NCI-H82 treated with DMSO at 0.1 percent for 48 hours (cell line): ENCODE results near the gene DHRSX.
"Not testable (repeated sequence)": the region's sequence is repeated elsewhere in the genome, so short reads cannot be mapped to it uniquely, and the experiment has no call there.

ENCODE experiments used
- DNase-seq: peaks from one replicate; lab custom pipeline; 2025; ENCODE audit not compliant: unreplicated experiment; lab: John Stamatoyannopoulos, UW

The DHRSX gene

DNA sequence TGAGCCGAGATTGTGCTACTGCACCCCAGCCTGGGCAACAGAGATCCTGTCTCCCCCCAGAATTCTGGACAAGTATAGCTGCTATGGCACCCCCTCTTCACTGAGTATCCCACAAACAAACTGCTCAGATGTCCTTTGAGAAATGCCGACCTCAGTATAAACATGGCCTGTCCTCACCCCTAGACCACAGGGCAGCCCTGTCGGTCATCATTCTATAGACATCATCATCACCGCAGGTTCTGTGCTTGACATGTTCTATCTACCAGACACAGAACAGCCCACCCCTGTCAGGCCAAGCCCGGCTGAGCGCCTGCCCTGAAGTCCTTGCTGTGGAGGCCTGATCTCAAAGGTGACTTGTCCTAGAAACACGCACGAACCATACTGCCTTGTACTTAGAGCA, 232.9 kb downstream of the DHRSX start:
- DNase-seq: no peak

DNA sequence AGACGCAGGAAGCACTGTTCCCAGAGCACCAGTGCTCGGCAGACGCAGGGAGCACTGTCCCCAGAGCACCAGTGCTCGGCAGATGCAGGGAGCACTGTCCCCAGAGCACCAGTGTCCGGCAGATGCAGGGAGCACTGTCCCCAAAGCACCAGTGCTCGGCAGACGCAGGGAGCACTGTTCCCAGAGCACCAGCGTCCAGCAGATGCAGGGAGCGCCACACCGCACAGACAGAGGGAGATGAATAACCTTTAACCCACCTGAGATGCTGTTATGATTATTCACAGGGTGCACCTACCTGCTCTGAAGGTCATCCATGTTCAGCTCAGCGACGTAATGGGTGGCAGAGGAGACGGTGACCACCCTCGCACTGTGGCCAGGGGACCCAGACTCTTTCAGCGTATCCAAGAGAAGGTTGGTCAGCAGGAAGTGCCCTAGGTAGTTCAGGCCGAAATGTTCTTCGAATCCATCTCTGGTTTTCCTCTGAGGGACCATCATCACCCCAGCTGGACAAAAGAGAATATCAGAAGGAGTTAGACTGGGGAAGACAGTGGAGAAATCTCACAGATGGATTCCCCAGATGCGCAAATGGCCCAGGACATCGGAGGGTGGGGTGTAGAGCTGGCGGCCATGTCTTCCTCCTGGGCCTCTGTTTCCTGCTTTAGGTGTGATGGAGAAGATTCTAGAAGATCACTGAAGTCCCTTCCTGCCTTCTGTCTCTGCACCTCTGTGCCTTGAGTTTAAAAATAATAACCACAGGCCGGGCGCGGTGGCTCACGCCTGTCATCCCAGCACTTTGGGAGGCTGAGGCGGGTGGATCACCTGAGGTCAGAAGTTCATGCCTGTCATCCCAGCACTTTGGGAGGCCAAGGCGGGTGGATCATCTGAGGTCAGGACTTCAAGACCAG, 234.1 kb downstream of the DHRSX start:
- no peak for DNase-seq

DNA sequence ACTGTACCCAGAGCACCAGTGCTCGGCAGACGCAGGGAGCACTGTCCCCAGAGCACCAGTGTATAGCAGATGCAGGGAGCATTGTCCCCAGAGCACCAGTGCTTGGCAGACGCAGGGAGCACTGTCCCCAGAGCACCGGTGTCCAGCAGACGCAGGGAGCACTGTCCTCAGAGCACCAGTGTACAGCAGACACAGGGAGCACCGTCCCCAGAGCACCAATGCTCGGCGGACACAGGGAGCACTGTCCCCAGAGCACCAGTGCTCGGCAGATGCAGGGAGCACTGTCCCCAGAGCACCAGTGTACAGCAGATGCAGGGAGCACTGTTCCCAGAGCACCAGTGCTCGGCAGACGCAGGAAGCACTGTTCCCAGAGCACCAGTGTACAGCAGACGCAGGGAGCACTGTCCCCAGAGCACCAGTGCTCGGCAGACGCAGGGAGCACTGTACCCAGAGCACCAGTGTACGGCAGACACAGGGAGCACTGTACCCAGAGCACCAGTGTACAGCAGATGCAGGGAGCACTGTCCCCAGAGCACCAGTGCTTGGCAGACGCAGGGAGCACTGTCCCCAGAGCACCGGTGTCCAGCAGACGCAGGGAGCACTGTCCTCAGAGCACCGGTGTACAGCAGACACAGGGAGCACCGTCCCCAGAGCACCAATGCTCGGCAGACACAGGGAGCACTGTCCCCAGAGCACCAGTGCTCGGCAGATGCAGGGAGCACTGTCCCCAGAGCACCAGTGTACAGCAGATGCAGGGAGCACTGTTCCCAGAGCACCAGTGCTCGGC, 234.9 kb downstream of the DHRSX start:
- not testable (repeated sequence) for DNase-seq

DNA sequence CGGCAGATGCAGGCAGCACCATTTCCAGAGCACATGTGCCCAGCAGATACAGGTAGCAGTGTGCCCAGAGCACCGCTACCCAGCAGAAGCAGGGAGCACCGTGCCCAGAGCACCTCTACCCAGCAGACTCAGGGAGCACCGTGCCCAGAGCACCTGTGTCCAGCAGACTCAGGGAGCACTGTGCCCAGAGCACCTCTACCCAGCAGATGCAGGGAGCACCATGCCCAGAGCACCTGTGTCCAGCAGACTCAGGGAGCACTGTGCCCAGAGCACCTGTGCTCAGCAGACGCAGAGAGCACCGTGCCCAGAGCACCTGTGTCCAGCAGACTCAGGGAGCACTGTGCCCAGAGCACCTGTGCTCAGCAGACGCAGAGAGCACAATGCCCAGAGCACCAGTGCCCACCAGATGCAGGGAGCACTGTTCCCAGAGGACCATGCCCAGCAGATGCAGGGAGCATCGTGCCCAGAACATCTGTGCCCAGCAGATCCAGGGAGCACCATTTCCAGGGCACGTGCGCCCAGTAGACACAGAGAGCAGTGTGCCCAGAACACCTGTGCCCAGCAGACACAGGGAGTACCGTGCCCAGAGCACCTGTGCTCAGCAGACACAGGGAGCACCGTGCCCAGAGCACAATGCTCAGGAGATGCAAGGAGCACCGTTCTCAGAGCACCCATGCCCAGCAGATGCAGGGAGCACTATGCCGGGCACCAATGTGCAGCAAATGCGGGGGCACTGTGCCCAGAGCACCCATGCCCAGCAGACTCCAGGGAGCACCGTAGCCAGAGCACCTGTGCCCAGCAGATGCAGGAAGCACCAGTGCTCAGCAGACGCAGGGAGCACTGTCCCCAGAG, 236.4 kb downstream of the DHRSX start:
- DNase-seq: no peak

DNA sequence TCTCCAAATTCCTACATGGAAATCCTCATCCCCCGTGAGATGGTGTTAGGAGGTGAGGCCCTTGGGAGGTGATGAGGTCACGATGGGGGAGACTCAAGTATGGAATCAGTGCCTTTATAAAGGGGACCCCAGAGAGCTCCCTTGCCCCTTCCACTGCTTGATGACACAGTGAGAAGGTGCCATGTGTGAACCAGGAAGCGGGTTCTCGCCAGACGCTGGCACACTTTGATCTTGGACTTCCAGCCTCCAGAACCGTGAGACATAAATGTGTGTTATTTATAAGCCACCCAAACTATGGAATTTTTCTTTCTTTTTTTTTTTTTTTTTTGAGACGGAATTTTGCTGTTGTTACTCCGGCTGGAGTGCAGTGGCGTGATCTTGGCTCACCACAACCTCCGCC, 237.6 kb downstream of the DHRSX start:
- DNase-seq: no peak

DNA sequence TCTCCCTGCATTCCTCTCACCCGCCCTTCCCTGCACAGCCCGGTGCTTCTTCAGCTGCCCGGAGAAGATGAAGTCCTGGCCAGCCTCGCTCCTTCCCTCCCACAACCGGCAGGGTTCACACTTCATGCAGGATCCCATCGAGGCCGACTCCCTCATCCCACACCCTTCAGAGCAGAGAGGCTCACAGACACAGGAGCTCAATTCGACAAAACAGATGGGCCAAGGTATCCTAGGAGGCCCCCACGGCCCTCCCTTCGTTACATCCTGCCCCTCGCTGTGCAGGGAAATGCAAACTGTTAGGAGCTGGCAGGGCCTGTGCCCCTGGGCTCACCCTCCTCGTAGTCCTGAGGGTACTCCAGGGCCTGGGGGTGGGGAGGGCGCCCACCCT, 238.1 kb downstream of the DHRSX start:
- DNase-seq: no peak

DNA sequence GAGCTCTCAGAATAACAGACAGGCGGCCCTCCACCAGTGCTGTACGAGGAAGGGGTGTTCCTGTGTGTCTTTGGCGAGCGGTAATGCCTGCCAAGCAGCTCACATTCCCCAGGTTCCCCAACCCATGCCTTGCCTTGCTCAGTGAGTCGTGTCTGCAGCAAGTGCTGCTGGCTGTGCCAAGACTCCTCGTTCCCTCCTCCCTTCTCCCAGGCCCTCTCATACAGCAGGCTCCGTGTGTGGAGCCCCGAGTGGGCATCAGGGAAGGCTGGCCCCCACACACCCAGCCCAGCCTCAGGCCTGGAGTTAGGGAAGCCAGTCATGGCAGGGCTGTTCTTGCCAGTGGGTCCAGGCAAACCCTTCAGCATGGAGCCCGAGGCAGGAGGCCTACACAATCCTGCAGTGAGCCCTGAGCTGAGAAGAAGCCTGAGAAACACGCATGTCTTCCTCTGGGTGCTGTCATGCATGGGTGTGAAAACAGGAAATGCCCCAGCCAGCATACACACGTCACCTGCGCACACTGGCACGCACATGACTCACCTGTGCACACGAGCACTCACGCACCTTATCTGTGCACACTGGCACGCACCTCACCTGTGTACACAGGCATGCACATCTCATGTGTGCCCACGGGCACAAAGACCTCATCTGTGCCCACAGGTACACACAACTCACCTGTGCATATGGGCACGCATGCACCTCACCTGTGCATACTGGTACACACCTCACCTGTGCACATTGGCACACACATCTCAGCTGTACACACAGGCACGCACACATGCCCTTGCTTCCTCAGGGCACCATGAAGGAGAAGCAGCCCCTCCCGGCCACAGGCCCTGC, 238.7 kb downstream of the DHRSX start:
- DNase-seq: no peak

DNA sequence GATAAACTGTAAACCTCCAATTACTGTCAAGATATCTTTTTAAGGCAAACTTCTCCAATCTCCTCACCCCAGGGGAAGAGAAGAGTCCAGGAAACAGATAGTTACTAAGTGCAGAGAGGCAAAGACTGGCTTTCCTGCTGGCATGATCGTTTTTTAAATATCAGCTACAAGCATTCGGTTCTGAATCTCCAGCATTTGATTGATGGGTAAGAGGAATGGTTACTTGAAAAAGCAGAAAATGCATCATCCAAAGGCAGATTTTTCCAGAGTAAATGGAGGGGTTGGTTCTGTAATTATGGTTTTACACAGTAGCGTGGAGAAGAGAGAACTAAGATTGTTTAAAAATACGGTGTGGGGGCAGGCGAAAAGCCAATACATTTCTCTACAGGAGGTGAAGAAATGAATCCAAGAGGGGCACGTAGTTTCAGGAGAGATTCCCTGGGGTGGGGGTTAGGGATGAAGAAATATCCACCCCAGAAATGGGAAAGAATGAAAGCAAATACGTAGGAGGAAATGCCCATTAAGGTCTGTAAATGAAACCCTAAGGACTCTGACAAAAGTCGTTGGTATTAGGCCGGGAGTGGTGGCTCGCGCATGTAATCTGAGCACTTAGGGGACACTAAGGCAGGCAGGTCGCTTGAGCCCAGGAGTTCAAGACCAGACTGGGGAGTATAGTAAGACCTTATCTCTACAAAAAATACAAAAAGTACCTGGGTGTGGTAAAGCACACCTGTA, 248.3 kb downstream of the DHRSX start:
- DNase-seq: no peak

DNA sequence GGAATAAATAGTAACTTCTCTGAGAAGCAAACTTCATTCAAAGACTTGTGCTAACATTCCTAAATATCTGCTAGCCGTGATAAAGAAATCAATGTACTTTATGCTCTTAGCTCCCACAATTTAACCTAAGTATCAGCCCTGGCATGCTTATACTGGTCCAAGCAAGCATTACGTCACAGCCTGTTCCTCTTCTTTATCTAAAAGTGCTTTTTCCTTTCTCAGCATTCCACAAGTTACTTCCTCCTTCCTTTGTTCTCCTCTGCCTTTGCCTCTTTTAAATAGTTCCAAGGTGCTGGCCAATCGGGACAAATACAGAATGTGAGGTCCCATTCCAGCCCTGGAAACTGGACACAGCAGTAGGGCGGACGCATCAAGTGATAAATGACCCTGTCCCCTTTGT, 249.6 kb downstream of the DHRSX start:
- DNase-seq: no peak

DNA sequence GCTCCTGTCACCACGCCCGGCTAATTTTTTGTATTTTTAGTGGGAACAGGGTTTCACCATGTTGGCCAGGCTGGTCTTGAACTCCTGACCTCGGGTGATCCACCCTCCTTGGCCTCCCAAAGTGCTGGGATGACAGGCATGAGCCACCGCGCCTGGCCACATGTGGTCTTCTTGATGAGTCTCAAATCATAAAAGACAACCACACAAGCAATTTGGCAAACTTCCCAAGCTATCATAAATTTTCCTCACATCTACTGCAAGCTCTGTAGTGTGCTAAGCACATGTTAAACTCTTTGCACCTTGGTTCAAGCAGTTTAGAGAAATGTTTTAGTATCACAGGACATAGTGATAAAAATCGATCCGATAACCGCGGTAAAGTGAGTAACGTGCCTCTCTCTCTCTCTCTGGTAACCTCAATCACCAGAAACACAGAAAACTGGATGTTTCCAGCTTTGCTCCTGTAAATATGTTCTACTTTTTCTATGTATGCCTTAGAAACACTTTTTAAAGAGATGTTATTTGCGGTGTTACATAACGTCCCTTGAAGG, 256.8 kb downstream of the DHRSX start:
- DNase-seq: no peak

DNA sequence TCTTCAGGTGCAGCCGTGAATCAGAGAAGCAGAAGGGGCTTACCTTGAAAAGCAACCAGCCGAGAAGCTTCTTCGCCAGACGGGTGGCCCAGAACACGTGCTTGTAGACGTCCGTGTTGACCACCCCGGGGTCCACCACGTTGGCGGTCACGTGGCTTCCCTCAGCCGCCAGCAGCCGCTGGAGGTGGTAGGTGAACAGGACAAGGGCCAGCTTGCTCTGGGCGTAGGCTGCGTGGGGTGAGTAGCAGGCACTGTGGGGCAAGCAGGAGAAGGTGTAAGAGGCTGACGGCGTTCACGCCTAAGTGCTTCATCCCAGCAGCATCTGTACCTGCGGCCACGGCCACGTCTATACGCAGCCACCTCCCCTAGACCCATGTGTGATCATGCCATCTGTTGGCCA, 257.8 kb downstream of the DHRSX start:
- DNase-seq: no peak

DNA sequence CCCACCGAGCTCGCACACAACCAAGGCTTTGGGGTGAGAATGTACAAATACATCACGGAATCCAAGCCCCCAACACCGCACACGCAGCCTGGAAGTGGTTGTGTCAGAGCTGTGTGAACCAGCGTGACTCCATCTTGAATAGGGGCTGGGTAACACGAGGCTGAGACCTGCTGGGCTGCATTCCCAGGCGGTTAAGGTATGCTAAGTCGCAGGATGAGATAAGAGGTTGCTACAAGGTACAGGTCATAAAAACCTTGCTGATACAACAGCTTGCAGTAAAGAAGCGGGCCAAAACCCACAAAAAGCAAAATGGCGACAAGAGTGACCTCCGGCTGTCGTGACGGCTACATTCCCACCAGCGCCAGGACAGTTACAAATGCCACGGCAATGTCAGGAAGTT, 258.4 kb downstream of the DHRSX start:
- DNase-seq: no peak

DNA sequence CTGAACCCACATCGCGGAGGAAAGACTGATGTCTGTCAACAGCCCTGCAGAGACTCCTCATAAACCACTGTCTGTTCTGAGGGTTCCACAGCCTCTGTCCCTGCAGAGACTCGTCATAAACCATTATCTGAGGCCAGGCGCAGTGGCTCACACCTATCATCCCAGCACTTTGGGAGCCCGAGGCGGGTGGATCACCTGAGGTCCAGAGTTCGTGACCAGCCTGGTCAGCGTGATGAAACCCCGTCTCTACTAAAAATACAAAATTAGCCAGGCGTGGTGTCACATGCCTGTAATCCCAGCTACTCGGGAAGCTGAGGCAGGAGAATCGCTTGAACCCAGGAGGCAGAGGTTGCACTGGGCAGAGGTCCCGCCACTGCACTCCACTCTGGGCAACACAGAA, 259.3 kb downstream of the DHRSX start:
- DNase-seq: not testable (repeated sequence)

DNA sequence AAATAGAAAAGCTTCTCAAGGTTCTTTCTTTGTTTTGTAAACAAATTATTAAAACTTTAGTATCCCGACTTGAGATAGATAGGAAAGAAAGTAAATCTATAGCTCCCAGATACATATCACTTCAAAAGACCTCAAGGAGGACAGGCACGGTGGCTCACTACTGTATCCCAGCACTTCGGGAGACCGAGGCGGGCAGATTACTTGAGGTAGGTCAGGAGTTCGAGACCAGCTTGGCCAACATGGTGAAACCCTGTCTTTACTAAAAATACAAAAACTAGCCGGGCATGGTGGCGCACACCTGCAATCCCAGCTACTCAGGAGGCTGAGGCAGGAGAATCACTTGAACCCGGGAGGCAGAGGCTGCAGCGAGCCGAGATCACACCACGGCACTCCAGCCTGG, 260.0 kb downstream of the DHRSX start:
- not testable (repeated sequence) for DNase-seq

DNA sequence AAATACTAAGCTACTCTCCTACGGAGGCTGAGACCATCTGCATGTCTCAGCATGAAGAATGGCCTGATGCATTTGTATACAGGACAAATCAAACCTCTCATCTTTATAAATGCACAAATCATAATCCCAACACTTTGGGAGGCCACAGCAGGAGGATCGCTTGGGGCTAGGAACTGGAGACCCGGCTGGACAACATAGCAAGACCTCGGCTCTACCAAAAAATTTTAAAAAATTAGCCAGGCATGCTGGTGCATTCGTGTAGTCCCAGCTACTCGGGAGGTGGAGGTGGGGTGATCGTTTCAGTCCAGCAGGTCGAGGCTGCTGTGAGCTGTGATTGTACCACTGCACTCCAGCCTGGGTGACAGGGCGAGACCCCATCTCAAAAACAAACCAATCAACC, 262.8 kb downstream of the DHRSX start:
- DNase-seq: no peak

DNA sequence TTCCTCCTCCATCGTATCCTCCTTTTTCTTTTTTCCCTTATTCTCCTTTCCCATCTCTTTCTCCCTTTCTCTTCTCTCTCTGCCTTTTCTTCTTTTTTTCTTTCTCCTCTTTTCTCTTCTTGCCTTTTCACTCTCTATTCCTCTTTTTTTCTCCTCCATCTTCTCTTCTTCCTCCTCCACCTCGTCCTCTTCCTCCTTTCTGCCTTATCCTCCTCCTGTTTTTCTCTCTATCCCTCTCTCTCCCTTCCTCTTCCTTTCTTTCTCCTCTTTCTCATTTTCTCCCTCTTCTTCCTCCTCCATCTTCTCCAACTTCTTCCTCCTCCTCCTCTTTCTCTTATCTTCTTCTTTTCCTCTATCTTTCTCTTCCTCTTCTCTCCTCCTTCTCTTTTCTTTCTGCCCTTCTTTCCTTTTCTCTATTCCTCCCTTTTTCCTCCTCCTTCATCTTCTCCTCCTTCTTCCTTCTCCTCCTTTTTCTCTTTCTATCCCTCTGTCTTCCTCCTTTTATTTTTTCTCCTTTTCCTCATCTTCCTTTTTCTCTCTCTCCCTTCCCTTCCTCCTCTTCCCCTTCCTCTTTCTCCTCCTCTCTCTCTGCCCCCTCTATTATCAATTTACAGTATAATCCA, 269.1 kb downstream of the DHRSX start:
- no peak for DNase-seq

DNA sequence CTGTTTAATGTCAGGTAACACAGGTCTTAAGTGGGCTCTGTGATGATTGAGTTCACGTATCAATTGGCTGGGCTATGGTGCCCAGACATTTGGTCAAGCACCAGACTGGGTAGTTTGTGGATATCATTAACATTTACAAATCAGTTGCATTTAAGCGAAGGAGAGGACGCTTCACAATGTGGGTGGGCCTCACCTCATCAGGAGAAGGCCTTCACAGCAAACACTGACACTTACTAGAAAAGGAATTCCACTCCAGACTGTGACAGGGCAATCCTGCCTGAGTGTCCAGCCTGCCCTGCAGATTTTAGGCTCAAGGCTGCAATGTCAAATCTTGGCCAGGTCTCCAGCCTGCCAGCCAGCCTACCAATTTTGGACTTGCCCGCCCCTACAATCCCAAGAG, 270.3 kb downstream of the DHRSX start:
- no peak for DNase-seq

DNA sequence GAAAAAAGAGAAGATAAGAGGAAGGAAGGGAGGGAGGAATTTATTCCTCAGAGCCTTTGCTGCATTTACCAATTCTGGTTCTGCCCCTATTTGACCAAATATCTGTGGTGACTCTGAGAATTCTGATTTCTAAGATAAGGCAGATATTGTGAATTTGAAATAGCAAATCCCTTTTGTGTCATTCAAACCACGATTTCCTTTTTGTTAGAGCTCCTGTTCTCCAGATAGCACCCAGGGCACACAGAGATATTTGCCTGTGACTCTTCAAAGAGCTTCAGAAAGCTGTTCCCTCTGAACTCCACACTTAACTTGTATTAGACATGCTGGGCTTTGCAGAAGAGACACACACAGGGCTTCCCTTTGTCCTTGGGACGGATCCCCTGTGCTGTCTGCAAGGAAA, 272.2 kb downstream of the DHRSX start:
- DNase-seq: no peak
